IMR-90 (cell line): ENCODE results near the gene RPL6.
"Not testable (repeated sequence)": the region's sequence is repeated elsewhere in the genome, so short reads cannot be mapped to it uniquely, and the experiment has no call there.

Experiments
- MXI1 ChIP-seq: IDR thresholded peaks from 2 replicates; pipeline ENCODE4 v1.6.1; 2012; ENCODE audit warnings: low read depth, mild to moderate bottlenecking, low read length, moderate library complexity, borderline replicate concordance
- TF ChIP-seq, protein P1 (sequence below): conservative IDR thresholded peaks from 2 replicates; pipeline ENCODE4 v1.5.1; 2012; ENCODE audit warnings: mild to moderate bottlenecking, low read depth, low read length, improper control_type of control experiment

DNA sequence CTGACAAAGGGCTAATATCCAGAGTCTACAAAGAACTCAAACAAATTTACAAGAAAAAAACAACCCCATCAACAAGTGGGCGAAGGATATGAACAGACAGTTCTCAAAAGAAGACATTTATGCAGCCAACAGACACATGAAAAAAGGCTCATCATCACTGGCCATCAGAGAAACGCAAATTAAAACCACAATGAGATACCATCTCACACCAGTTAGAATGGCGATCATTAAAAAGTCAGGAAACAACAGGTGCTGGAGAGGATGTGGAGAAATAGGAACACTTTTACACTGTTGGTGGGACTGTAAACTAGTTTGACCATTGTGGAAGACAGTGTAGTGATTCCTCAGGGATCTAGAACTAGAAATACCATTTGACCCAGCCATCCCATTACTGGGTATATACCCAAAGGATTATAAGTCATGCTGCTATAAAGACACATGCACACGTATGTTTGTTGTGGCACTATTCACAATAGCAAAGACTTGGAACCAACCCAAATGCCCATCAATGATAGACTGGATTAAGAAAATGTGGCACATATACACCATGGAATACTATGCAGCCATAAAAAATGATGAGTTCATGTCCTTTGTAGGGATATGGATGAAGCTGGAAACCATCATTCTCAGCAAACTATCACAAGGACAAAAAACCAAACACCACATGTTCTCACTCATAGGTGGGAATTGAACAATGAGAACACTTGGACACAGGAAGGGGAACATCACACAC, 19.3 kb downstream of the RPL6 start:
- TF ChIP-seq, protein P1, sequence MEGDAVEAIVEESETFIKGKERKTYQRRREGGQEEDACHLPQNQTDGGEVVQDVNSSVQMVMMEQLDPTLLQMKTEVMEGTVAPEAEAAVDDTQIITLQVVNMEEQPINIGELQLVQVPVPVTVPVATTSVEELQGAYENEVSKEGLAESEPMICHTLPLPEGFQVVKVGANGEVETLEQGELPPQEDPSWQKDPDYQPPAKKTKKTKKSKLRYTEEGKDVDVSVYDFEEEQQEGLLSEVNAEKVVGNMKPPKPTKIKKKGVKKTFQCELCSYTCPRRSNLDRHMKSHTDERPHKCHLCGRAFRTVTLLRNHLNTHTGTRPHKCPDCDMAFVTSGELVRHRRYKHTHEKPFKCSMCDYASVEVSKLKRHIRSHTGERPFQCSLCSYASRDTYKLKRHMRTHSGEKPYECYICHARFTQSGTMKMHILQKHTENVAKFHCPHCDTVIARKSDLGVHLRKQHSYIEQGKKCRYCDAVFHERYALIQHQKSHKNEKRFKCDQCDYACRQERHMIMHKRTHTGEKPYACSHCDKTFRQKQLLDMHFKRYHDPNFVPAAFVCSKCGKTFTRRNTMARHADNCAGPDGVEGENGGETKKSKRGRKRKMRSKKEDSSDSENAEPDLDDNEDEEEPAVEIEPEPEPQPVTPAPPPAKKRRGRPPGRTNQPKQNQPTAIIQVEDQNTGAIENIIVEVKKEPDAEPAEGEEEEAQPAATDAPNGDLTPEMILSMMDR = not testable (repeated sequence)
- TF ChIP-seq MXI1 = not testable (repeated sequence)
